Endometrial microvascular endothelial cells (primary cell): Measurements from ENCODE around the gene GLRX3. TPM values are rescaled to one million over a fixed set of nuclear protein-coding genes. Genes with fewer than 3 reads are reported as not detected.
"Not testable (repeated sequence)": the region's sequence is repeated elsewhere in the genome, so short reads cannot be mapped to it uniquely, and the experiment has no call there.

Experiments used
- in situ Hi-C: cut with HindIII; loops from 2 replicates; pipeline ENCODE4 v1.10.0; 2017; ENCODE audit warnings: low sequenced_read_pairs, low pct_unique_long_range_greater_than_20kb; ENCODE audit errors: inconsistent ontology term
- total RNA-seq: library from RNA; depleted of rRNA; stranded (reverse); fragments of >200 nt; gene quantifications from one replicate; pipeline ENCODE4 v1.2.3, GENCODE V29; 2015; ENCODE audit errors: inconsistent ontology term

Gene GLRX3
- 129 TPM for total RNA-seq

DNA sequence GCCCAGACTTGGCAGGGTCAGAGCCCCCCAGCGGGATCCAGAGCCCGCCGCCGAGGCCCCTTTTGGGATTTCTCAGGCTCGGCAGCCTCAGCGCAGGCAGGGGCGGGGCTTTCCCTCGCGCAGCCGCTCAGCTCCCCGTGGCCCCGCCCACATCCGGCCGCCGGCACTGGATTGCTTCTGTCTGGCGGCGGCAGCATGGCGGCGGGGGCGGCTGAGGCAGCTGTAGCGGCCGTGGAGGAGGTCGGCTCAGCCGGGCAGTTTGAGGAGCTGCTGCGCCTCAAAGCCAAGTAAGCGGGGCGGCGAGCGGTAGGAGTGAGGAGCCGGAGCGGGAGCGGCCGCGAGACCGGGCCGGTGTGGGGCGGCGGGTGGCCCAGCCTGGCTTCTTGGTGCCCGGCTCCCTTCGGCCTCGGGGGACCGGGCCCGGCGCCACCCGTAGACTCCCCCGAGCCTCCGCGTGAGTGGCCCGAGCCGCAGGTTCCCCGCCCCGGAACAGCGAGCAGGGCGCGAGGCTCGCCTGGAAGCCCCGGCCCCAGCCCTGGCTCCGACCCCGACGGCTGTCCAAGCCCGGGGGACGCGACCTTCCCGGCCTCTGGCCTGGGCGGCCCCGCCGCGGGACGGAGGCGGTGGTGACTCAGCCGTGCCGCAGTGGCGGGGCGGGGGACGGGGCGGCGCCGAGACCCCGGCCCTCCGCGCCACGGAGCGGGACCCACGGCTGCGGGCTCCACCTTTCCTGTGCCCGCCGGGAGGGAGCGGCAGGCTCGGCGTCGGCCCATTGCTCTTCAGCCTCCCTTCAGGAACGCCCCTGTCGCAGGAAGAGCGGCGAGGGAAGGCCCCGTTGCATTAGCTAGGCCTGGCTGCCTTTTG lies at the start of gene GLRX3:
Gene GLRX3, plus strand, starts transcription at position 166 of the 864 bp plus-strand sequence. Its CDS starts 30 bp downstream, at position 196.
- in situ Hi-C loops = no loop called here

DNA sequence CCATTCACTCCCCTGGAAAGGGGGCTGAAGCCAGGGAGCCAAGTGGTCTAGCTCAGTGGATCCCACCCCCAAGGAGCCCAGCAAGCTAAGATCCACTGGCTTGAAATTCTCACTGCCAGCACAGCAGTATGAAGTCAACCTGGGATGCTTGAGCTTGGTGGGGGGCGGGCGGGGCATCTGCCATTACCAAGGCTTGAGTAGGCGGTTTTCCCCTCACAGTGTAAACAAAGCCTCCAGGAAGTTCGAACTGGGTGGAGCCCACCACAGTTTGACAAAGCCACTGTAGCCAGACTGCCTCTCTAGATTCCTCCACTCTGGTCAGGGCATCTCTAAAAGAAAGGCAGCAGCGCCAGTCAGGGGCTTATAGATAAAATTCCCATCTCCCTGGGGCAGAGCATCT lies 45.6 kb upstream of the GLRX3 start:
- in situ Hi-C loops = not testable (repeated sequence)

GRCh38 chr10:130099344-130099743 lies 36.8 kb upstream of the GLRX3 start:
- in situ Hi-C loops = no loop called here

DNA sequence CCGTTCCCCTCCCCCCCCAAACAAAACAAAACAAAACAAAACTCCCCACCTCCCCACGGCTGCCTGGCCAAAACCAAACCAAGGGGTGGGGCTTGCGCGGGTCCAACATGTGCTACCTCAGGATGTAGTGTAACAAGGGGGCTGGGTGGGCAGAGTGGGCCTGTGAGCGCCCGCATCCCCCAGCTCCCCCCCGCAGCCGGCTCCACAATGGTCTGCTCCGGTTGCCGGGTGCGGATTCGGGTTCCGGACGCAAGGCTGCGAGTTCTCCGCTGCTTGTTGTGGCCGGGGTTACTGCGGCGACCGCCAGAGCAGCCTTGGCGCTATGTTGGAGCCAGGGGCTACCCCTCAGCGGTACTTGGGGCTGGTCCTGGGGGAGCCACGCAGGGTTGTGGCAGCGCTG lies 30.5 kb upstream of the GLRX3 start:
- in situ Hi-C loops = no loop called here

GRCh38 chr10:130108146-130108545 lies 28.0 kb upstream of the GLRX3 start:
- in situ Hi-C loops = not testable (repeated sequence)

GRCh38 chr10:130108934-130109604 lies 27.1 kb upstream of the GLRX3 start:
- in situ Hi-C loops = no loop called here

GRCh38 chr10:130109796-130110245 lies 26.4 kb upstream of the GLRX3 start:
- in situ Hi-C loops = no loop called here

DNA sequence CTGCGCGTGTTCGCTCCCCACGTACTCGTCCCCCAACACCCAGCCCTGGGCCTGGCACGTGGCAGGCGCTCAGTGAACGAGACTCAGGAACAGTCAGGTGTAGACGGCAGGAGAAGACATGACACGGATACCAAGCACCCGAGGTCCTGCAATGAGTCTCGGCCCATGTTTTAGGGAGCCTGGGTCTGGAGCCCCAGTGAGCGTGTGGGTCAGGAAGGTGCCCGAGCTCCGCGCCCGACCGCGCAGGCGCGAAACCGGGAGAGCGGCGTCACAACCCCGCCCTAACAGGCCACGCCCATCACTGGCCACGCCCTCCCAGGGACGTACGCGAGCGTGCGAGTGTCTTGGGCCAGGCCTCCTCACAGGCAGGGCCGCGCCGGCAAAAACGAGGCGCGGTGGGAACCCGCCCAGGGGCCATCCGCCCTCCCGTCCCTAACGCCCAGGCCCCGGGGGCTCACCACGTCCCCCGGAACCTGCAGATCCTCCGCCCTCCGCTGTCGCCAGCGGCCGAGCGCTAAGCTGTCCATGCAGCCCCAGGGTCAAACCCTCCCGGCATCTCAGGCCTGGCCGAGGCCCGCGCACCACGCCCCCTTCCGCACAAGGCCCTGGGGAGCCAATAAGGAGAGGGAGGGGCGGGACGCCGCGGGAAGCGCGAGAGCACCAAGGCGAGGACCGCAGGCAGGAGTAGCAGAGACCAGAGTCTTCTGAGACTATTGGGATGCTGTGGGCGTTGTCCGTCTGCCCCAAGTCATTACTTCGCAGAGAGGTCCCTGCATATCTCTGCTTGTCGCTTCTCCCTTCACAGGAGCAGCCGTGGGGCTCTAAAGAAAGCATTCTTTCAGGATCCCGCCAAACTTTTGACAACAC lies 25.7 kb upstream of the GLRX3 start, which contains the start of gene C10orf143:
Gene C10orf143, minus strand, starts transcription at position 585 of the 867 bp plus-strand sequence. Its CDS starts 58 bp downstream, at position 527.
- in situ Hi-C loops = no loop called here

GRCh38 chr10:130111113-130111851 lies 24.9 kb upstream of the GLRX3 start:
- in situ Hi-C loops = no loop called here

GRCh38 chr10:130111852-130112180 lies 24.4 kb upstream of the GLRX3 start:
- in situ Hi-C loops = no loop called here

- in situ Hi-C loops = no loop called here
These were observed 23.4 kb upstream of the GLRX3 start for GRCh38 chr10:130112821-130113220.

DNA sequence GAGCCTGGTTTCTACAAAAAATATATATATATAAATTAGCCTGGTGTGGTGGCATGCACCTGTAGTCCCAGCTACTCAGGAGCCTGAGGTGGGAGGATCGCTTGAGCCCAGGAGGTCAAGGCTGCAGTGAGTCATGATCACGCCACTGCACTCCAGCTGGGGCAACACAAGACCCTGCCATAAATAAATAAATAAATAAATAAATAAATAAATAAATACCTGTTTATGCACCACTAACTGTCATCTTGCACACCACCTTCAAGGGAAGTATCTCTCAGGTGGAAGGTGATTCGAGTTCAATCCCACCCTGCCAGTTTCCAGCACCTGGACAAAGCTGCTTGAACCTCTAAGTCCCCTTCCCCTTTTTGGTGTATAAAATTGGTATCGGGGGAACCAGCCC lies 19.2 kb upstream of the GLRX3 start:
- in situ Hi-C loops = not testable (repeated sequence)

DNA sequence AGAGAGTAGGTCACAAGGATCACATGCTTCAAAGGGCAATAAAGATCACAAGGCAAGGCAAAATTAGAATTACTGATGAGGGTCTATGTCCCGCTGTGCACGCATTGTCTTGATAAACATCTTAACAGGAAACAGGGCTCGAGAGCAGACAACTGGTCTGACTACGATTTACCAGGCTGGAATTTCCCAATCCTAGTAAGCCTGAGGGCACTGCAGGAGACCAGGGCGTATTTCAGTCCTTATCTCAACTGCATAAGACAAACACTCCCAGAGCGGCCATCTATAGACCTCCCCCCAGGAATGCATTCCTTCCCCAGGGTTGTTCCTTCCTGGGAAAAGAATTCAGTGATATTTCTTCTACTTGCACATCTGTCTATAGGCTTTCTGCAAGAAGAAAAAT lies 18.7 kb upstream of the GLRX3 start:
- in situ Hi-C loops = not testable (repeated sequence)

- in situ Hi-C loops = no loop called here
These were observed 14.6 kb upstream of the GLRX3 start for GRCh38 chr10:130121486-130122079.

DNA sequence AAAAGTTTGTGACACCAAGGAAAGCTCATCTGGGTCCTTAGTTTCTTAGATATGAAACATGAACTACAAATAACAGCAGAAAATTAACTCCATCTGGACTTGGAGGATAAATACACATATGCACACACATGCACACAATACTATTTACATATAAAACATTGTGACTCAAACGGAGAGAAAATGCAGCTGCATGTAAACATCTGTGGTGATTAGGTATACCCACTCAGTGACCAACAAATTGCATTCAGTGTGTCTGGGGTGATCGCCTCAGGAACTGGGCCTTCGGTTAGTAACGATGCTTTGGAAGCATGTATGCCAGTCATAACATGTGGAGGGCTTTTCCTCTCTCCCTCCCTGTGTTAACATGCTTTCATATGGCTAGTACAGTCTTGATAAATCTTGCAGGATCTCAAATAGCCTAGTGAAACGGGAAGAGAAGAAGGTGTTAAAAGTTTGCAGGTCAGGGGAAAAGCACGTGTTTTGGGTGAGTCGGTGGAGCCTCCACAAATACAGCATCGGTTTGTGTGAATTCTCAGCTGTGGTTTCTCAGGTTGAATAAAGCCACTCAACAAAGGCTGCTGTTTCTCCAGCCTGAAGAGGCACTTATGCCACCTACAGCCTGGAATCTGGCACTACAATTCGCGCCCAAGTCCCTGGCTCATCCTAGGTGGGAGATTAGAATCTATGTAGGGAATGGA lies 8.7 kb upstream of the GLRX3 start:
- in situ Hi-C loops = no loop called here

- in situ Hi-C loops = no loop called here
These were observed 8.0 kb upstream of the GLRX3 start for GRCh38 chr10:130128062-130128781.

- in situ Hi-C loops = no loop called here
These were observed 7.3 kb upstream of the GLRX3 start for GRCh38 chr10:130128922-130129321.
